ENCODE results near the gene CAMK2A. TPM values are rescaled to one million over a fixed set of nuclear protein-coding genes. Genes with fewer than 3 reads are reported as not detected.

The CAMK2A gene
- total and polyA plus RNA-seq, 7 donors = 0.44 to 2.1 (median 0.64) TPM; not detected in 1

DNA sequence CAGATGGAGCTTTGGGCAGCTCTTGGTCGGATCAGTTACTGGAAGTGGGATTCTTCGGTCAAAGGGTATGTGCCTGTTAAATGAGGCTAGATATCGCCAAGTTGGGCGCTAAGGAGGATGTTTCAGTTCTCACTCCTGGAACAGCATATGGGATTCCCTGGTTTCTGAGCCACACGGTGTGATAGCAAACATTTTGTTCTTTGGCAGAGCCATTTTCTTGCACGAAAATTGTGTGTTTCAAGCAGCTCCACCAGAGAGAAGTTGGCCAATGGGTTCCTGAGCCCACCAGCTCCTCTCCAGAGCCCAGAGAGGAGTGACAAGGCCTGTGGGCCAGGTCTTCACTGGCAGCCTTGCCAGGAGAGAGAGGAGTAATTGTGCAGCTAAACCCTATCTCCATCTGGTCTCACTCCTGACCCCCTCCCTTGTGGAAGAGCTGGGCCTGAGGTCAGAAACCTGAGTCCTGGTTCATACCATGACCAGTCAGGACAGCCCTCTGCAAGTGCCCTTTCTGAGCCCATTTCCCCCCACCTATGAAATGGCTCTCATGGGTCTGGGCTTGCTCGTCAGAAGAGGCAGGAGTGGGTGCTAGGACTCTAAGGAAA, 110.5 kb downstream of the CAMK2A start:
- no peak for DNase-seq
- H3K4me1 ChIP-seq = peaks cover 0 to 13% (median 6%) of the 10 kb centered on the region in 4 donors
- WGBS, 2 donors = 52 to 85% methylated on average over 7 of the region's 7 CpGs
- H3K27me3 ChIP-seq = no peaks in the 10 kb centered on the region
- TF ChIP-seq, protein P1, sequence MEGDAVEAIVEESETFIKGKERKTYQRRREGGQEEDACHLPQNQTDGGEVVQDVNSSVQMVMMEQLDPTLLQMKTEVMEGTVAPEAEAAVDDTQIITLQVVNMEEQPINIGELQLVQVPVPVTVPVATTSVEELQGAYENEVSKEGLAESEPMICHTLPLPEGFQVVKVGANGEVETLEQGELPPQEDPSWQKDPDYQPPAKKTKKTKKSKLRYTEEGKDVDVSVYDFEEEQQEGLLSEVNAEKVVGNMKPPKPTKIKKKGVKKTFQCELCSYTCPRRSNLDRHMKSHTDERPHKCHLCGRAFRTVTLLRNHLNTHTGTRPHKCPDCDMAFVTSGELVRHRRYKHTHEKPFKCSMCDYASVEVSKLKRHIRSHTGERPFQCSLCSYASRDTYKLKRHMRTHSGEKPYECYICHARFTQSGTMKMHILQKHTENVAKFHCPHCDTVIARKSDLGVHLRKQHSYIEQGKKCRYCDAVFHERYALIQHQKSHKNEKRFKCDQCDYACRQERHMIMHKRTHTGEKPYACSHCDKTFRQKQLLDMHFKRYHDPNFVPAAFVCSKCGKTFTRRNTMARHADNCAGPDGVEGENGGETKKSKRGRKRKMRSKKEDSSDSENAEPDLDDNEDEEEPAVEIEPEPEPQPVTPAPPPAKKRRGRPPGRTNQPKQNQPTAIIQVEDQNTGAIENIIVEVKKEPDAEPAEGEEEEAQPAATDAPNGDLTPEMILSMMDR (IDR thresholded peaks at IDR 0.05) = no peak
- TF ChIP-seq POLR2AphosphoS5 (IDR thresholded peaks at IDR 0.05) = no peak
- TF ChIP-seq POLR2A (IDR thresholded peaks at IDR 0.05) = no peak
- no peak for TF ChIP-seq EP300 (IDR thresholded peaks at IDR 0.05)
- H3K4me3 ChIP-seq = no peak overlapping the region
- H3K36me3 ChIP-seq = no peaks in the 10 kb centered on the region
- intact Hi-C loops (cut with DNase I) = no loop called here
- H3K27ac ChIP-seq = peak overlapping the region in 2 of 4 donors; percentile 53 to 59
- H3K9me3 ChIP-seq = no peaks in the 10 kb centered on the region

DNA sequence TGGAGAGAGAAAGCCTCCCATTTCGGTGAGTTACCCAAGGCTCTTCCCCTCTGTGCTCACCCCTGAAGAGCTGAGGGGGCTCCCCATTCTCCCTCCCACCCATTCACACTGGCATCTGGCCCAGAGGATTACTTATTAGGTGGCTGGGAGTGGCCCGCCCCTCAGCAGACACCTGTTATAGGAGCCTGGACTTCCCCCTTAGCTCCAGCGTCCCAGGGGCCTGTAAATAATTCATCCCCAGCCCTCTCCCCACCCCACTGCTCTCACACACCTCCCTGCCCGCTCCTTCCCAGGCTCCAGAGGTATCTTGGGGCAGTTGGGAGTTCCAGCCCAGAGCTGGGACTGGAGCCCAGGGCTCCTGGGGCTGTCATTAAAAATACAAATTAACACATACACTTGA, 111.3 kb downstream of the CAMK2A start:
- H3K4me3 ChIP-seq = no peak overlapping the region
- intact Hi-C loops (cut with DNase I) = no loop called here
- TF ChIP-seq, protein P1 (IDR thresholded peaks at IDR 0.05) = no peak
- TF ChIP-seq POLR2AphosphoS5 (IDR thresholded peaks at IDR 0.05) (no peak), POLR2A (IDR thresholded peaks at IDR 0.05) (no peak), EP300 (IDR thresholded peaks at IDR 0.05) (no peak)
- no peaks in the 10 kb centered on the region for H3K36me3 ChIP-seq
- no peak overlapping the region for H3K27ac ChIP-seq
- peaks cover 0 to 13% (median 6%) of the 10 kb centered on the region in 4 donors for H3K4me1 ChIP-seq
- 13 to 46% methylated on average over 4 of the region's 4 CpGs for WGBS, 2 donors
- H3K27me3 ChIP-seq = no peaks in the 10 kb centered on the region
- no peak for DNase-seq
- no peaks in the 10 kb centered on the region for H3K9me3 ChIP-seq

DNA sequence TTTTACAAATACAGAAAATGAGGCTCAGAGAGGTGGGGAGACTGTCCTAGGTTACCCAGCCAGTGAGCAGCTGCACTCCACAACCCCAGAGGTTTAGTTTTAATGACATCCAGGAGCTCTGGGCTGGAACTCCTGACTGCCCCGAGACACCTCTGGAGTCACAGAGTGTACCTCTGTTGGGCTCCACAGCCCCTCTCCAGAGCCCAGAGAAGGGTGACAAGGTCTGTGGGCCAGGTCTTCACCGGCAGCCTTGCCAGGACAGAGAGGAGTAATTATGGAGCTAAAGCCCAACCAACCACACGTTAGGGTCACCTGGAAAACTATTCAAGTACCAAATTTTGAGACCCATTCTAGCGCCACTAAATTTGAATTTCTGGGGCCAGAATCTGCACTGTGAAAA, 111.9 kb downstream of the CAMK2A start:
- WGBS, 2 donors = 21 to 72% methylated on average over 4 of the region's 4 CpGs
- intact Hi-C loops (cut with DNase I) = no loop called here
- no peaks in the 10 kb centered on the region for H3K27me3 ChIP-seq
- H3K9me3 ChIP-seq = no peaks in the 10 kb centered on the region
- DNase-seq = no peak
- H3K27ac ChIP-seq = no peak overlapping the region
- TF ChIP-seq POLR2A (IDR thresholded peaks at IDR 0.05) (no peak), POLR2AphosphoS5 (IDR thresholded peaks at IDR 0.05) (no peak), EP300 (IDR thresholded peaks at IDR 0.05) (no peak)
- TF ChIP-seq, protein P1 (IDR thresholded peaks at IDR 0.05) = no peak
- no peak overlapping the region for H3K4me3 ChIP-seq
- peaks cover 0 to 13% (median 6%) of the 10 kb centered on the region in 4 donors for H3K4me1 ChIP-seq
- H3K36me3 ChIP-seq = no peaks in the 10 kb centered on the region

DNA sequence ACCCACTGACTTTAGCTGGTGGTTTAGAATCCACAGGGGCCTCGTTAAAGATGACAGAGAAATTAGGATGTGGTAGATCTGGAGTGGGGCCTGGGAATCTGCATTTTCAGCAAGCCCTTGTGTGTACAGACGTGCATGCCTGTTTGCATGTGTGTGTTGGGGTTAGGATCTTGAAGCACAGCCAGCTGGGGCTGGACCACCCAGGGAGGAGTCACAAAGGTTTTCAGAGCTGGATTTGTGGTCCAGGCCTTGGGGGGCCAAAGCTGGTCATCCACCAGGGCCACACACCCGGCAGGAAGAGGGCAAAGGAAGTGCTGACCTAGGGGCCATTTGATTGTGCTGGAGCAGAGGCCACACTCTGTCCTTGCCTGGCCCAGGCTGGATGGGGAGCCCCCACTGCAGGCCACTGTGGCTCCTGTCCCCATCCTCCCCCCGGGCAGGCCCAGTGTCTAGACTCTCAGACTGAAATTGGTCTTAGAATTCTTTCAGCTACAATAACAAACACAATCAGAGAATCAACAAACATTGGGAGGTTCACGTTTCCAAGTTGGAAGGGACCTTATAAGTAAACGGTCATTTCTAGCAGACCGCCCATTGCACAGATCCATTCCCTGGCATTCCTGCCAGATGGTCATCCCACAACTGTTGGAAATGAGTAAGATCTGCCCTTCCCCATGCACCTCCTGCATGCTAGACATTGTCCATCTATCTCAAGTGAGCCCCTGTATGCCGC, 112.7 kb downstream of the CAMK2A start:
- WGBS, 2 donors = 24 to 60% methylated on average over 8 of the region's 8 CpGs
- TF ChIP-seq POLR2AphosphoS5 (IDR thresholded peaks at IDR 0.05) = no peak
- no peak for TF ChIP-seq POLR2A (IDR thresholded peaks at IDR 0.05)
- TF ChIP-seq EP300 (IDR thresholded peaks at IDR 0.05) = no peak
- TF ChIP-seq, protein P1 (IDR thresholded peaks at IDR 0.05) = no peak
- H3K27me3 ChIP-seq = no peaks in the 10 kb centered on the region
- no peak for DNase-seq
- no peak overlapping the region for H3K27ac ChIP-seq
- no peak overlapping the region for H3K4me3 ChIP-seq
- no peaks in the 10 kb centered on the region for H3K9me3 ChIP-seq
- no peaks in the 10 kb centered on the region for H3K36me3 ChIP-seq
- peaks cover 0 to 13% (median 6%) of the 10 kb centered on the region in 4 donors for H3K4me1 ChIP-seq
- intact Hi-C loops (cut with DNase I) = no loop called here

Measured in sigmoid colon (tissue), 7 donors.